WTC11 (cell line): ENCODE data around the gene TNS3. TPM values are rescaled to one million over a fixed set of nuclear protein-coding genes. Genes with fewer than 3 reads are reported as not detected.

Experiments used
- ATAC-seq: fragments of 200-7000 bp; cut with Tn5 transposase; 2 replicates; pipeline ENCODE4 v1.10.0; 2021; ENCODE audit warnings: mild to moderate bottlenecking, moderate library complexity
- CTCF ChIA-PET: fragments of 300-600 bp; sonication (Branson Sonifier 250); formaldehyde crosslinking; loops from one replicate; lab custom pipeline; 2021; ENCODE audit warnings: antibody characterized with exemption; lab: Charles Lee
- POLR2A ChIA-PET: fragments of 350-600 bp; sonication (Branson Sonifier 250); formaldehyde crosslinking; loops from one replicate; lab custom pipeline; 2021; ENCODE audit warnings: antibody characterized with exemption; lab: Charles Lee
- DNase-seq: peaks from one replicate; pipeline ENCODE4 v3.0.0; 2021; ENCODE audit warnings: low spot score
- H3K27ac Mint-ChIP-seq: 2 replicates; pipeline ENCODE4 v1.8.0; 2021; ENCODE audit warnings: mixed read lengths
- H3K27me3 Mint-ChIP-seq: 2 replicates; pipeline ENCODE4 v1.8.0; 2021; ENCODE audit warnings: low read depth, mild to moderate bottlenecking, moderate library complexity, mixed read lengths
- H3K36me3 Mint-ChIP-seq: 2 replicates; pipeline ENCODE4 v1.8.0; 2021; ENCODE audit warnings: mixed read lengths
- H3K4me1 Mint-ChIP-seq: 2 replicates; pipeline ENCODE4 v1.8.0; 2022; ENCODE audit warnings: mixed read lengths
- H3K4me3 Mint-ChIP-seq: 2 replicates; pipeline ENCODE4 v1.8.0; 2021; ENCODE audit warnings: mild to moderate bottlenecking, moderate library complexity, mixed read lengths
- H3K9me3 Mint-ChIP-seq: 2 replicates; pipeline ENCODE4 v1.8.0; 2021; ENCODE audit warnings: mixed read lengths
- ATF1 ChIP-seq: sonication (generic); formaldehyde crosslinking; IDR thresholded peaks from 2 replicates; pipeline ENCODE4 v1.8.1; 2023; ENCODE audit warnings: mild to moderate bottlenecking, moderate library complexity, missing genetic modification reagents
- CBFB ChIP-seq: sonication (generic); formaldehyde crosslinking; IDR thresholded peaks from 2 replicates; pipeline ENCODE4 v1.8.1; 2022; ENCODE audit warnings: mild to moderate bottlenecking, low read depth, missing genetic modification reagents
- CREM ChIP-seq: sonication (generic); formaldehyde crosslinking; IDR thresholded peaks from 2 replicates; pipeline ENCODE4 v1.8.1; 2022; ENCODE audit warnings: mild to moderate bottlenecking, missing genetic modification reagents, moderate library complexity
- ELF4 ChIP-seq: sonication (generic); formaldehyde crosslinking; IDR thresholded peaks from 2 replicates; pipeline ENCODE4 v1.8.1; 2022; ENCODE audit warnings: low read depth, mild to moderate bottlenecking, moderate library complexity, missing genetic modification reagents
- EMX1 ChIP-seq: fragments of 250-450 bp; sonication (Bioruptor Pico); IDR thresholded peaks from 2 replicates; pipeline ENCODE4 v1.8.0; 2021; ENCODE audit warnings: mild to moderate bottlenecking
- ETV6 ChIP-seq: sonication (generic); formaldehyde crosslinking; IDR thresholded peaks from 2 replicates; pipeline ENCODE4 v1.8.1; 2022; ENCODE audit warnings: mild to moderate bottlenecking, missing genetic modification reagents
- FOXP1 ChIP-seq: sonication (generic); formaldehyde crosslinking; IDR thresholded peaks from 2 replicates; pipeline ENCODE4 v1.8.0; 2022; ENCODE audit warnings: missing genetic modification reagents, mild to moderate bottlenecking, moderate library complexity, borderline replicate concordance
- GTF2I ChIP-seq: fragments of 250-450 bp; sonication (Bioruptor Pico); conservative IDR thresholded peaks from 2 replicates; pipeline ENCODE4 v1.4.0; 2021; ENCODE audit warnings: mild to moderate bottlenecking
- KAT7 ChIP-seq: sonication (generic); formaldehyde crosslinking; IDR thresholded peaks from 2 replicates; pipeline ENCODE4 v1.8.1; 2023; ENCODE audit warnings: missing genetic modification reagents, mild to moderate bottlenecking, borderline replicate concordance
- SMAD4 ChIP-seq: sonication (generic); formaldehyde crosslinking; IDR thresholded peaks from 2 replicates; pipeline ENCODE4 v1.8.0; 2022; ENCODE audit warnings: mild to moderate bottlenecking, missing genetic modification reagents
- SOX15 ChIP-seq: fragments of 250-450 bp; sonication (Bioruptor Pico); IDR thresholded peaks from 2 replicates; pipeline ENCODE4 v1.9.0; 2021; ENCODE audit warnings: mild to moderate bottlenecking
- SP1 ChIP-seq: sonication (generic); formaldehyde crosslinking; conservative IDR thresholded peaks from 2 replicates; pipeline ENCODE4 v1.8.1; 2022; ENCODE audit warnings: missing genetic modification reagents
- TCF7 ChIP-seq: sonication (generic); formaldehyde crosslinking; IDR thresholded peaks from 2 replicates; pipeline ENCODE4 v1.8.0; 2022; ENCODE audit warnings: mild to moderate bottlenecking, low read depth, missing genetic modification reagents, moderate library complexity
- TP53 ChIP-seq: sonication (generic); formaldehyde crosslinking; IDR thresholded peaks from 2 replicates; pipeline ENCODE4 v1.8.1; 2023; ENCODE audit warnings: mild to moderate bottlenecking, missing genetic modification reagents
- ZNF416 ChIP-seq: fragments of 250-450 bp; sonication (Bioruptor Pico); IDR thresholded peaks from 2 replicates; pipeline ENCODE4 v1.9.0; 2021; ENCODE audit warnings: mild to moderate bottlenecking, inconsistent platforms
- total RNA-seq: library from RNA; stranded (reverse); gene quantifications from 3 replicates; pipeline ENCODE4 v1.2.3, GENCODE V29; 2021
- TF ChIP-seq, protein P1 (sequence below): fragments of 250-450 bp; sonication (Bioruptor Pico); IDR thresholded peaks from 2 replicates; pipeline ENCODE4 v1.8.0; 2021; ENCODE audit warnings: mild to moderate bottlenecking
- TF ChIP-seq, protein P2 (sequence below): sonication (generic); formaldehyde crosslinking; IDR thresholded peaks from 2 replicates; pipeline ENCODE4 v1.8.1; 2023; ENCODE audit warnings: mild to moderate bottlenecking, moderate library complexity, missing genetic modification reagents
- TF ChIP-seq, protein P3 (sequence below): fragments of 250-450 bp; sonication (Bioruptor Pico); IDR thresholded peaks from 2 replicates; pipeline ENCODE4 v1.9.0; 2021; ENCODE audit warnings: mild to moderate bottlenecking, borderline replicate concordance
- TF ChIP-seq, protein P4 (sequence below): sonication (generic); formaldehyde crosslinking; IDR thresholded peaks from 2 replicates; pipeline ENCODE4 v1.8.0; 2023; ENCODE audit warnings: missing genetic modification reagents
- TF ChIP-seq, protein P5 (sequence below): sonication (generic); formaldehyde crosslinking; IDR thresholded peaks from 2 replicates; pipeline ENCODE4 v1.8.1; 2023; ENCODE audit warnings: mild to moderate bottlenecking, missing genetic modification reagents, moderate library complexity
- TF ChIP-seq, protein P6 (sequence below): sonication (generic); formaldehyde crosslinking; IDR thresholded peaks from 2 replicates; pipeline ENCODE4 v1.8.0; 2022; ENCODE audit warnings: missing genetic modification reagents

Gene TNS3
- total RNA-seq, 1 experiment from 2014 or later, result 37.7 TPM

DNA sequence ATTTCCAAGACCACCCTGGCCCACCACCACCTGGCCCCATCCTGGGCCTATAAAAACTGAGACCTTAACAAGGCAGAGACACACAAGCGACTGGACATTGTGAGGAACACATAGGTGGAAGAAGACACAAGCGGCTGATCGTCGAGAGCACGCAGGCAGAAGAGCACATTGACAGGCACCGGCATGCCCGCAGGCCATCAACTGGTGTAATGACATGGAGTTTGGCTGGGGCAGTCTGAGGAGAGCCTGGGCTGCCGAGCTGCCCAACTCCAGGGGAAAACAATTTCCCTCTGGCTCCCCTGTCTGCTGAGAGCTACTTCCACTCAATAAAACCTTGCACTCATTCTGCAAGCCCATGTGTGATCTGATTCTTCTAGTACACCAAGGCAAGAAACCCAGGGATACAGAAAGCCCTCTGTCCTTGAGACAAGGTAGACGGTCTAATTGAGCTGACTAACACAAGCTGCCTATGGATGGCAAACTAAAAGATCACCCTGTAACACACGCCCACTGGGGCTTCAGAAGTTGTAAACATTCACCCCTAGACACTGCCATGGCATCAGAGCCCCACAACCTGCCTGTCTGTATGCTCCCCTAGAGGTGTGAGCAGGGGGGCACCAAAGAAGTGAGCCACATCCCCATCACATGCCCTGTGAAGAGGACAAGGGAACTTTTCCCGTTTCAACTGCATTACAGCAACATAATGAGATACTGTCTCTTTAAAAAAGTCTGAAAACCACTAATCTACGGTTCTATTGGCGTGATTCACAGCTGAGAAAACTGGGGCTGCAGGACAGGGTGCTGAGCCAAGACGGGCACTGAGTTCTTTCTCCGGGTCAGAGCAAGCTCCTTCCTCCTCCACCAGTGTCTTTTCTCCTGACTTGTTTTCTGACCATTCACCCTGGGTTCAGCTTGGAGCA lies 18.5 kb upstream of the TNS3 start:
- Mint-ChIP-seq H3K27ac (no peak overlapping the region), H3K4me1 (no peaks in the 10 kb centered on the region), H3K27me3 (peaks cover 15% of the 10 kb centered on the region), H3K36me3 (peaks cover 28% of the 10 kb centered on the region), H3K4me3 (no peak overlapping the region), H3K9me3 (peaks cover 43% of the 10 kb centered on the region)
- ChIA-PET POLR2A (no interaction called here), CTCF (interaction anchor here (0.9 kb wide), 1 partner anchor 33 kb away, joined by 3 read pairs; no protein-coding TSS in a partner anchor)
- no peak for ATAC-seq
- TF ChIP-seq, protein P1, sequence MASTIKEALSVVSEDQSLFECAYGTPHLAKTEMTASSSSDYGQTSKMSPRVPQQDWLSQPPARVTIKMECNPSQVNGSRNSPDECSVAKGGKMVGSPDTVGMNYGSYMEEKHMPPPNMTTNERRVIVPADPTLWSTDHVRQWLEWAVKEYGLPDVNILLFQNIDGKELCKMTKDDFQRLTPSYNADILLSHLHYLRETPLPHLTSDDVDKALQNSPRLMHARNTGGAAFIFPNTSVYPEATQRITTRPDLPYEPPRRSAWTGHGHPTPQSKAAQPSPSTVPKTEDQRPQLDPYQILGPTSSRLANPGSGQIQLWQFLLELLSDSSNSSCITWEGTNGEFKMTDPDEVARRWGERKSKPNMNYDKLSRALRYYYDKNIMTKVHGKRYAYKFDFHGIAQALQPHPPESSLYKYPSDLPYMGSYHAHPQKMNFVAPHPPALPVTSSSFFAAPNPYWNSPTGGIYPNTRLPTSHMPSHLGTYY (CRISPR knock-in tag), result no peak
- no peak for TF ChIP-seq FOXP1 (CRISPR knock-in tag)
- TF ChIP-seq CREM (CRISPR knock-in tag), result no peak
- TF ChIP-seq ELF4 (CRISPR knock-in tag), result no peak
- TF ChIP-seq KAT7 (CRISPR knock-in tag), result no peak
- TF ChIP-seq, protein P2, sequence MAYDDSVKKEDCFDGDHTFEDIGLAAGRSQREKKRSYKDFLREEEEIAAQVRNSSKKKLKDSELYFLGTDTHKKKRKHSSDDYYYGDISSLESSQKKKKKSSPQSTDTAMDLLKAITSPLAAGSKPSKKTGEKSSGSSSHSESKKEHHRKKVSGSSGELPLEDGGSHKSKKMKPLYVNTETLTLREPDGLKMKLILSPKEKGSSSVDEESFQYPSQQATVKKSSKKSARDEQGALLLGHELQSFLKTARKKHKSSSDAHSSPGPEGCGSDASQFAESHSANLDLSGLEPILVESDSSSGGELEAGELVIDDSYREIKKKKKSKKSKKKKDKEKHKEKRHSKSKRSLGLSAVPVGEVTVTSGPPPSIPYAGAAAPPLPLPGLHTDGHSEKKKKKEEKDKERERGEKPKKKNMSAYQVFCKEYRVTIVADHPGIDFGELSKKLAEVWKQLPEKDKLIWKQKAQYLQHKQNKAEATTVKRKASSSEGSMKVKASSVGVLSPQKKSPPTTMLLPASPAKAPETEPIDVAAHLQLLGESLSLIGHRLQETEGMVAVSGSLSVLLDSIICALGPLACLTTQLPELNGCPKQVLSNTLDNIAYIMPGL (CRISPR knock-in tag), result no peak
- no peak for TF ChIP-seq SMAD4
- TF ChIP-seq SP1 (CRISPR knock-in tag), result no peak
- TF ChIP-seq SOX15 (CRISPR knock-in tag), result no peak
- no peak for TF ChIP-seq GTF2I (CRISPR knock-in tag)
- TF ChIP-seq EMX1 (CRISPR knock-in tag), result no peak
- TF ChIP-seq ZNF416 (CRISPR knock-in tag), result no peak
- TF ChIP-seq ATF1 (CRISPR knock-in tag), result no peak
- TF ChIP-seq, protein P3, sequence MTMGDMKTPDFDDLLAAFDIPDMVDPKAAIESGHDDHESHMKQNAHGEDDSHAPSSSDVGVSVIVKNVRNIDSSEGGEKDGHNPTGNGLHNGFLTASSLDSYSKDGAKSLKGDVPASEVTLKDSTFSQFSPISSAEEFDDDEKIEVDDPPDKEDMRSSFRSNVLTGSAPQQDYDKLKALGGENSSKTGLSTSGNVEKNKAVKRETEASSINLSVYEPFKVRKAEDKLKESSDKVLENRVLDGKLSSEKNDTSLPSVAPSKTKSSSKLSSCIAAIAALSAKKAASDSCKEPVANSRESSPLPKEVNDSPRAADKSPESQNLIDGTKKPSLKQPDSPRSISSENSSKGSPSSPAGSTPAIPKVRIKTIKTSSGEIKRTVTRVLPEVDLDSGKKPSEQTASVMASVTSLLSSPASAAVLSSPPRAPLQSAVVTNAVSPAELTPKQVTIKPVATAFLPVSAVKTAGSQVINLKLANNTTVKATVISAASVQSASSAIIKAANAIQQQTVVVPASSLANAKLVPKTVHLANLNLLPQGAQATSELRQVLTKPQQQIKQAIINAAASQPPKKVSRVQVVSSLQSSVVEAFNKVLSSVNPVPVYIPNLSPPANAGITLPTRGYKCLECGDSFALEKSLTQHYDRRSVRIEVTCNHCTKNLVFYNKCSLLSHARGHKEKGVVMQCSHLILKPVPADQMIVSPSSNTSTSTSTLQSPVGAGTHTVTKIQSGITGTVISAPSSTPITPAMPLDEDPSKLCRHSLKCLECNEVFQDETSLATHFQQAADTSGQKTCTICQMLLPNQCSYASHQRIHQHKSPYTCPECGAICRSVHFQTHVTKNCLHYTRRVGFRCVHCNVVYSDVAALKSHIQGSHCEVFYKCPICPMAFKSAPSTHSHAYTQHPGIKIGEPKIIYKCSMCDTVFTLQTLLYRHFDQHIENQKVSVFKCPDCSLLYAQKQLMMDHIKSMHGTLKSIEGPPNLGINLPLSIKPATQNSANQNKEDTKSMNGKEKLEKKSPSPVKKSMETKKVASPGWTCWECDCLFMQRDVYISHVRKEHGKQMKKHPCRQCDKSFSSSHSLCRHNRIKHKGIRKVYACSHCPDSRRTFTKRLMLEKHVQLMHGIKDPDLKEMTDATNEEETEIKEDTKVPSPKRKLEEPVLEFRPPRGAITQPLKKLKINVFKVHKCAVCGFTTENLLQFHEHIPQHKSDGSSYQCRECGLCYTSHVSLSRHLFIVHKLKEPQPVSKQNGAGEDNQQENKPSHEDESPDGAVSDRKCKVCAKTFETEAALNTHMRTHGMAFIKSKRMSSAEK (CRISPR knock-in tag), result no peak
- TF ChIP-seq TCF7, result no peak
- DNase-seq, result no peak

DNA sequence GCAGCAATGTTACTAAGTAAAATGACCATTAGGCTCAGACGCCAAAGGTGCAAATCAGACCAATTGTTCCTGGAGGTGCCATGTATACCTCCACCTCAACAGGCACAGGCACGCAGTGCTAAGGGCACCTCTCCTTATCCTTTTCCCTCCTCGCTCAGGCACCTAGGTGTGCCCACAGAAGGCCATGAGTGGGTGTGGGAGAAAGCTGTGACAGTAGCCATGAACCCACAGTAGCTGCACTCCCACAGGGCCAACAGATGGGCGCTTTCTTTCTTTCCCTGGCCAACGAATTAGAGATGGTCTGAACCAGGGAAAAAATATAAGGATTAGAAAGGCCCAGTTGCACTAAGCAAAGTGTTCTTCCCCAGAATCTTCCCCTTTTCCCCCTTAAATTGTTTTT lies 15.5 kb upstream of the TNS3 start:
- no peak overlapping the region for H3K4me3 Mint-ChIP-seq
- peaks cover 15% of the 10 kb centered on the region for H3K27me3 Mint-ChIP-seq
- peaks cover 39% of the 10 kb centered on the region for H3K9me3 Mint-ChIP-seq
- ATAC-seq, result no peak
- no peak overlapping the region for H3K27ac Mint-ChIP-seq
- H3K4me1 Mint-ChIP-seq, result peaks cover under 1% of the 10 kb centered on the region
- no peak for DNase-seq
- CTCF ChIA-PET, result no interaction called here
- POLR2A ChIA-PET, result no interaction called here
- peaks cover 26% of the 10 kb centered on the region for H3K36me3 Mint-ChIP-seq
- TF ChIP-seq TP53 (CRISPR knock-in tag), result no peak
- TF ChIP-seq, protein P4, sequence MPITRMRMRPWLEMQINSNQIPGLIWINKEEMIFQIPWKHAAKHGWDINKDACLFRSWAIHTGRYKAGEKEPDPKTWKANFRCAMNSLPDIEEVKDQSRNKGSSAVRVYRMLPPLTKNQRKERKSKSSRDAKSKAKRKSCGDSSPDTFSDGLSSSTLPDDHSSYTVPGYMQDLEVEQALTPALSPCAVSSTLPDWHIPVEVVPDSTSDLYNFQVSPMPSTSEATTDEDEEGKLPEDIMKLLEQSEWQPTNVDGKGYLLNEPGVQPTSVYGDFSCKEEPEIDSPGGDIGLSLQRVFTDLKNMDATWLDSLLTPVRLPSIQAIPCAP (CRISPR knock-in tag), result no peak
- TF ChIP-seq ETV6, result no peak
- TF ChIP-seq, protein P5, sequence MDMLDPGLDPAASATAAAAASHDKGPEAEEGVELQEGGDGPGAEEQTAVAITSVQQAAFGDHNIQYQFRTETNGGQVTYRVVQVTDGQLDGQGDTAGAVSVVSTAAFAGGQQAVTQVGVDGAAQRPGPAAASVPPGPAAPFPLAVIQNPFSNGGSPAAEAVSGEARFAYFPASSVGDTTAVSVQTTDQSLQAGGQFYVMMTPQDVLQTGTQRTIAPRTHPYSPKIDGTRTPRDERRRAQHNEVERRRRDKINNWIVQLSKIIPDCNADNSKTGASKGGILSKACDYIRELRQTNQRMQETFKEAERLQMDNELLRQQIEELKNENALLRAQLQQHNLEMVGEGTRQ (CRISPR knock-in tag), result no peak
- TF ChIP-seq, protein P6, sequence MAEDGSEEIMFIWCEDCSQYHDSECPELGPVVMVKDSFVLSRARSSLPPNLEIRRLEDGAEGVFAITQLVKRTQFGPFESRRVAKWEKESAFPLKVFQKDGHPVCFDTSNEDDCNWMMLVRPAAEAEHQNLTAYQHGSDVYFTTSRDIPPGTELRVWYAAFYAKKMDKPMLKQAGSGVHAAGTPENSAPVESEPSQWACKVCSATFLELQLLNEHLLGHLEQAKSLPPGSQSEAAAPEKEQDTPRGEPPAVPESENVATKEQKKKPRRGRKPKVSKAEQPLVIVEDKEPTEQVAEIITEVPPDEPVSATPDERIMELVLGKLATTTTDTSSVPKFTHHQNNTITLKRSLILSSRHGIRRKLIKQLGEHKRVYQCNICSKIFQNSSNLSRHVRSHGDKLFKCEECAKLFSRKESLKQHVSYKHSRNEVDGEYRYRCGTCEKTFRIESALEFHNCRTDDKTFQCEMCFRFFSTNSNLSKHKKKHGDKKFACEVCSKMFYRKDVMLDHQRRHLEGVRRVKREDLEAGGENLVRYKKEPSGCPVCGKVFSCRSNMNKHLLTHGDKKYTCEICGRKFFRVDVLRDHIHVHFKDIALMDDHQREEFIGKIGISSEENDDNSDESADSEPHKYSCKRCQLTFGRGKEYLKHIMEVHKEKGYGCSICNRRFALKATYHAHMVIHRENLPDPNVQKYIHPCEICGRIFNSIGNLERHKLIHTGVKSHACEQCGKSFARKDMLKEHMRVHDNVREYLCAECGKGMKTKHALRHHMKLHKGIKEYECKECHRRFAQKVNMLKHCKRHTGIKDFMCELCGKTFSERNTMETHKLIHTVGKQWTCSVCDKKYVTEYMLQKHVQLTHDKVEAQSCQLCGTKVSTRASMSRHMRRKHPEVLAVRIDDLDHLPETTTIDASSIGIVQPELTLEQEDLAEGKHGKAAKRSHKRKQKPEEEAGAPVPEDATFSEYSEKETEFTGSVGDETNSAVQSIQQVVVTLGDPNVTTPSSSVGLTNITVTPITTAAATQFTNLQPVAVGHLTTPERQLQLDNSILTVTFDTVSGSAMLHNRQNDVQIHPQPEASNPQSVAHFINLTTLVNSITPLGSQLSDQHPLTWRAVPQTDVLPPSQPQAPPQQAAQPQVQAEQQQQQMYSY, result no peak
- no peak for TF ChIP-seq CBFB
